ENCODE data around the gene C5orf58.
"Not testable (repeated sequence)": the region's sequence is repeated elsewhere in the genome, so short reads cannot be mapped to it uniquely, and the experiment has no call there.

The C5orf58 gene

DNA sequence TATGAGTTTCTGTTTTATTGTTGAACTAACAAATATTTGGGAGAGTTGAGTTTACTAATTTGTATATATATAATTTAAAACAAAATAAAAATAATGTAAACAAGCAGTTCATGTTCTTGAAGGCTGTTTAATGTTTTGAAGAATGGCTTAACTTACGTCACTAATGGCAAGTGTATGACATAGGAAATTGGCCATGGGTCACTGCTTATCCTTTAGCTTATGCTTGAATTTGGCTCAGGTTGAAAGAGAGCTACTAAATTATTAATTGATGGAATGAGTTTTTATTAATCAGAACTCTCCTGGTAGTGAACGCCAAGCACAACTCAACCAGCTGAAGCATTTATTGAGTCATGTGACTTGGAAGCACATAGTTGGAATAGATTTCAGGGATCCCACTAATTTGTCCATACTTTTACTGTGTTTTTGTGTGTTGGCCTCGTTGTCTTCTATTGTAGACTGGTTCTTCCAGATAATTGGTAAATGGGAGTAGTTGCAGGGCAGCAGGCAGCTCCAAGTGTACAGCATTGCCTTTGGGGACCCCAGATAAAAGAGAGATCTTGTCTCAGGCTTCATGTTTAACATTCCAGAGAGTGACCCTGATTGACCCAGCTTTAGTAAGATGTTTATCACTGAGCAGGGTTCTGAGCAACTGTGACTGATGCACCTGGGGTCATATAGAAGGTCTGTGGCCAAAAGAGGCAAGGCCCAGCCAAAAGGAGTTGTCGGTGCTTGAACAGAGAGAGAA is 13.5 kb downstream of the C5orf58 start:
- no peak overlapping the region for H3K4me3 ChIP-seq (ENCODE audit: low read depth, low read length)
- no peak overlapping the region for H2AFZ ChIP-seq (ENCODE audit: low read length, unreplicated experiment)
- H3K4me1 ChIP-seq (ENCODE audit: control insufficient read depth, insufficient read depth, low read length, unreplicated experiment), result peaks cover 6% of the 10 kb centered on the region
- H3K27ac ChIP-seq (ENCODE audit: low read depth, low read length), result no peak overlapping the region
- H3K36me3 ChIP-seq (ENCODE audit: insufficient read depth, low read length), result no peaks in the 10 kb centered on the region
- H3K79me2 ChIP-seq (ENCODE audit: control insufficient read depth, insufficient read depth, low read length, unreplicated experiment), result no peaks in the 10 kb centered on the region
- H3K27me3 ChIP-seq (ENCODE audit: insufficient read depth, low read length), result peaks cover 45% of the 10 kb centered on the region

DNA sequence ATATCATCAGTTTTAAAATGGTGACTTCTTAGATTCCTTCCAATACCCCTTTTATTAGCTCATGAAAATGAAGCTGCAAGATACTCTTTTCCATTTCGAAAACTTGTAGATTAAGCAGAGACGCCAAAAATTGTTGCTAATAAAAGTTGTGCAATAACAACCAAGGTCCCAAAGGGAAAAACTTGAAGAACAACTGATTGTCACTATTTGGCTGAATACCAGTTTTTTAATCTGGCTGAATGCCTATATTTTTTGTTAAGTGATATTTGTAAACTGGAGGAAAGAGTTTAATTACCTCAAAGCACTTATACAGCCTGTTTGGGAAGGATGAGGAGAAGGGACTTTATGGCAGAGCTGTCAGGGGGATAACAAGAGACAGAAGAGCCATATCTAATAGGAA is 14.6 kb downstream of the C5orf58 start:
- H3K27ac ChIP-seq (ENCODE audit: low read depth, low read length), result no peak overlapping the region
- H3K36me3 ChIP-seq (ENCODE audit: insufficient read depth, low read length), result no peaks in the 10 kb centered on the region
- no peak overlapping the region for H3K4me3 ChIP-seq (ENCODE audit: low read depth, low read length)
- peaks cover 55% of the 10 kb centered on the region for H3K27me3 ChIP-seq (ENCODE audit: insufficient read depth, low read length)
- peaks cover 6% of the 10 kb centered on the region for H3K4me1 ChIP-seq (ENCODE audit: control insufficient read depth, insufficient read depth, low read length, unreplicated experiment)
- H2AFZ ChIP-seq (ENCODE audit: low read length, unreplicated experiment), result no peak overlapping the region
- no peaks in the 10 kb centered on the region for H3K79me2 ChIP-seq (ENCODE audit: control insufficient read depth, insufficient read depth, low read length, unreplicated experiment)

DNA sequence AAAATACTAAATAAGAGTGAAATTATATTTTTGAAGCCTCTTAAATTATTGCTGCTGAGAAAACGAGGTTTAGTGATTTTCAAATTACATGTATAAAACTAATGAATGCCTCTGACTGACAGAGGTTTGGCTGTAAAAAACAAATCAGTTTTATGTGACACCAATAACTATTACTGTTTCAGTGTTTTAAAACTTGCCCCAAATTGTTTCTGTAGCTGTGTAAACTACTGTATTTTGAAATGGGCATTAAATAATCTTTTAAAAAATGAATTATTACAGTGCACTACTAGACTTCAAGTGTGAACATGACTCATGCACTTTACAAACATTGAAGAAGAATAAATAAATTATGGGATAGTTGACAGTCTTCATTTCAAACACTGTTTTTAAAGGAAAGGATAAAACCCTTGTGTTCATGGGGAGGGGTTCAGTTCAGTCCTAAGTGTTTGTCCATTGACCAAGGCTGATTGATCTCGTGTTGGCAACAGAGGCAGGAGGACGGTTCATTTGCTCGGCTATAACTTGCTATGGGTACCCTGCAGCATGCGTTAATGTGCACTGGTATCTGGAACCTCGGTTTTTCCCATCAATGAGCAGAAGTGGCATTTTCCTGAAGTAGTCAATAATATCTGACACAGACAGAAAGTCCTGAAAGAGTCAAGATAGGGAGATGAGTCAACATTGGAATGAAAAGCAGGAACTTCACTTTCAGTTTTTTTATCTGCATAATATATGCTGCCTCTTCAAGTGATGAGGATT is 15.6 kb downstream of the C5orf58 start:
- Histone ChIP-seq H3K36me3 (ENCODE audit: insufficient read depth, low read length) (no peaks in the 10 kb centered on the region), H3K27ac (ENCODE audit: low read depth, low read length) (no peak overlapping the region), H3K4me3 (ENCODE audit: low read depth, low read length) (no peak overlapping the region), H3K79me2 (ENCODE audit: control insufficient read depth, insufficient read depth, low read length, unreplicated experiment) (no peaks in the 10 kb centered on the region), H3K4me1 (ENCODE audit: control insufficient read depth, insufficient read depth, low read length, unreplicated experiment) (peaks cover 6% of the 10 kb centered on the region), H2AFZ (ENCODE audit: low read length, unreplicated experiment) (no peak overlapping the region), H3K27me3 (ENCODE audit: insufficient read depth, low read length) (peaks cover 65% of the 10 kb centered on the region)

DNA sequence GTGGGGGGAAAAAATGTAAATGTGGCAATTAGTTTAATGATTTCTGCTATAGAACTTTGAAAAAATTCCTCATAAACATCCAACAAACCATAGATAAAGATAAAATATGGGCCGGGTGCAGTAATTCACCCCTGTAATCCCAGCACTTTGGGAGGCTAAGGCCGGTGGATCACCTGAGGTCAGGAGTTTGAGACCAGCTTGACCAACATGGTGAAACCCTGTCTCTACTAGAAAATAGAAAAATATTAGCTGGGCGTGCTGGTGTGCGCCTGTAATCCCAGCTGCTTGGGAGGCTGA is 16.1 kb downstream of the C5orf58 start:
- H3K79me2 ChIP-seq (ENCODE audit: control insufficient read depth, insufficient read depth, low read length, unreplicated experiment); H3K4me3 ChIP-seq (ENCODE audit: low read depth, low read length); H3K4me1 ChIP-seq (ENCODE audit: control insufficient read depth, insufficient read depth, low read length, unreplicated experiment); H3K36me3 ChIP-seq (ENCODE audit: insufficient read depth, low read length); H3K27ac ChIP-seq (ENCODE audit: low read depth, low read length); H2AFZ ChIP-seq (ENCODE audit: low read length, unreplicated experiment): not testable (repeated sequence)
- peaks cover 70% of the 10 kb centered on the region for H3K27me3 ChIP-seq (ENCODE audit: insufficient read depth, low read length)

DNA sequence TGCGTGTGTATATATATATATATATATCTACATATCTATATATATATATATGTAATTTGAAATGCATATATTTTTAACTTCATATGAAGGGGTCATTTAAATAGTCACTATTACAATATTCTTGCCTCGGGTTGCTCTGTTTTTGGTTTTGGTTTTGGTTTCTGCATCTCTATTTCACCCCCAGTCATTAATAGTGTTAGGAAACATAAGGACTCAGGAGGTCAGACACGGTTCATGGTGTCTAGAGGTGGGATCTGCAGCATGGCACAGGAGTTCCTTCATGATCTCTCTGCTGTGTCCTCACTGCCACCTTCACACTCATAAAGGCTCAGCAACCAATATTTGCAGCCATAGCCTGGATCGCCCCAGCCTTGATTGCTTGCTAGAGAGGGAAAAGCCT is 16.6 kb downstream of the C5orf58 start:
- peaks cover 75% of the 10 kb centered on the region for H3K27me3 ChIP-seq (ENCODE audit: insufficient read depth, low read length)
- no peaks in the 10 kb centered on the region for H3K36me3 ChIP-seq (ENCODE audit: insufficient read depth, low read length)
- H3K4me3 ChIP-seq (ENCODE audit: low read depth, low read length), result no peak overlapping the region
- no peaks in the 10 kb centered on the region for H3K79me2 ChIP-seq (ENCODE audit: control insufficient read depth, insufficient read depth, low read length, unreplicated experiment)
- no peak overlapping the region for H2AFZ ChIP-seq (ENCODE audit: low read length, unreplicated experiment)
- H3K27ac ChIP-seq (ENCODE audit: low read depth, low read length), result no peak overlapping the region
- H3K4me1 ChIP-seq (ENCODE audit: control insufficient read depth, insufficient read depth, low read length, unreplicated experiment), result peaks cover 6% of the 10 kb centered on the region

DNA sequence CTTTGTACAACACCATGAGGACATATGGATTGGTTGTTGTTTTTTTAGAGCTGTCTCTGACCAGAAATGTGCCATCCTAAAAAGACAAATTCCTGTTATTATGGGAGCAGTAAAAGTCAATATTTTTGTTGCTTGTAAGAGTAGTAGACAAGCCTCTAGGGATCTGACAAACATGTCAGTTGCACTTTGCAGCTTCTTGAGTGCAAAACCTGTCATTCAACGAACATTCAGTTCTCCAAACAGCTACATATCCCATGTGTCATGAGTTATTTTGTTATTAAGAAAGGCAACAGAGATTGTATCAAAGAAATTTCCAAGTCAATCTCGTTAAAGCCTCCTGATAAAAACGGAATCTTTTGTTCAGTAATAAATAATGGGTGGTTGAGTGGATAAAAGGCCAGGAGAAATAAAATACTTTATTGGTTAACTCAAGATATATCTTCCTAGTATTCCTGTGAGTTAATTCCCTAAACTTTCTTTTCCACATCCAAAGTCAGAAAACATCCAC is 18.1 kb downstream of the C5orf58 start:
- H3K4me1 ChIP-seq (ENCODE audit: control insufficient read depth, insufficient read depth, low read length, unreplicated experiment), result peaks cover 6% of the 10 kb centered on the region
- H3K27ac ChIP-seq (ENCODE audit: low read depth, low read length), result no peak overlapping the region
- no peaks in the 10 kb centered on the region for H3K79me2 ChIP-seq (ENCODE audit: control insufficient read depth, insufficient read depth, low read length, unreplicated experiment)
- no peak overlapping the region for H2AFZ ChIP-seq (ENCODE audit: low read length, unreplicated experiment)
- H3K27me3 ChIP-seq (ENCODE audit: insufficient read depth, low read length), result peaks cover 86% of the 10 kb centered on the region
- no peaks in the 10 kb centered on the region for H3K36me3 ChIP-seq (ENCODE audit: insufficient read depth, low read length)
- no peak overlapping the region for H3K4me3 ChIP-seq (ENCODE audit: low read depth, low read length)

DNA sequence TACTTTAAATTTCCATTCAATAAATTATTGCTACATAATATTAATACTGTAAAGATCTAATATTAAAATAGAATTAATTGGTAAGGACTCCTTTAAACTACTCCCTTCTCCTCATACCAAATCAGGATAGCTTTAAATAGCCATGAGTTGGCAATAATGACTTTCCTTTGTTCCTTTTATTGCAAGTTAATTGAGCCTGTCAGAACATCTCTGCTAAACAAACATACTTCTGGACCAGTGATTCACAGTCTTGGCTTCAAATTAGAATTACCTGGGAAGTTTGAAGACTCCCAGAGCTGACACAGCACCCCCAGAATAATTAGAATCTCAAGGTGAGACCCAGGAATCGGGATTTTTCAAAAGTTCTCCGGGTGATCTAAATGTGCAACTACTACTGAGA is 18.7 kb downstream of the C5orf58 start:
- Histone ChIP-seq H3K79me2 (ENCODE audit: control insufficient read depth, insufficient read depth, low read length, unreplicated experiment) (no peaks in the 10 kb centered on the region), H3K27me3 (ENCODE audit: insufficient read depth, low read length) (peaks cover 91% of the 10 kb centered on the region), H3K36me3 (ENCODE audit: insufficient read depth, low read length) (no peaks in the 10 kb centered on the region), H3K4me1 (ENCODE audit: control insufficient read depth, insufficient read depth, low read length, unreplicated experiment) (peaks cover 6% of the 10 kb centered on the region), H2AFZ (ENCODE audit: low read length, unreplicated experiment) (no peak overlapping the region), H3K4me3 (ENCODE audit: low read depth, low read length) (no peak overlapping the region), H3K27ac (ENCODE audit: low read depth, low read length) (no peak overlapping the region)

DNA sequence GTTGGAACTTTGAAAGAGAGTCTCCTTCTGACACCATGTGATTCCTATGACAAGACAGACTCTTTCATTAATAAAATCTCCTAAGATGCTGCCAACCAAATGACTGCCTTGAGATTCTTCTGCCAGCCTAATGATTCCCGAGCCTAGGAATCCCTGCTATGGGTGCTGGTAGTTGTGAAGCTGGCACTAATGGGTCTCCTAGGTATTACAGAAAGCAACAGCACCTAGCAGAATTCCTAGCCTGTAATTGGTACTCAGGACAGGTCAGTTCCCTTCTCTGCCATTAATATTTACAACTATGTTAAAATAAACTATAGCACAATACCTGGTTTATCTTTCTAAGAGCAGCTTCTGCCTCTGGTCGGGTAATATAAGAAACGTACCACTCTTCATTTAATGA is 19.3 kb downstream of the C5orf58 start:
- Histone ChIP-seq H3K36me3 (ENCODE audit: insufficient read depth, low read length) (no peaks in the 10 kb centered on the region), H3K79me2 (ENCODE audit: control insufficient read depth, insufficient read depth, low read length, unreplicated experiment) (no peaks in the 10 kb centered on the region), H3K27me3 (ENCODE audit: insufficient read depth, low read length) (peaks cover 93% of the 10 kb centered on the region), H2AFZ (ENCODE audit: low read length, unreplicated experiment) (no peak overlapping the region), H3K4me1 (ENCODE audit: control insufficient read depth, insufficient read depth, low read length, unreplicated experiment) (peaks cover 6% of the 10 kb centered on the region), H3K4me3 (ENCODE audit: low read depth, low read length) (no peak overlapping the region), H3K27ac (ENCODE audit: low read depth, low read length) (no peak overlapping the region)

DNA sequence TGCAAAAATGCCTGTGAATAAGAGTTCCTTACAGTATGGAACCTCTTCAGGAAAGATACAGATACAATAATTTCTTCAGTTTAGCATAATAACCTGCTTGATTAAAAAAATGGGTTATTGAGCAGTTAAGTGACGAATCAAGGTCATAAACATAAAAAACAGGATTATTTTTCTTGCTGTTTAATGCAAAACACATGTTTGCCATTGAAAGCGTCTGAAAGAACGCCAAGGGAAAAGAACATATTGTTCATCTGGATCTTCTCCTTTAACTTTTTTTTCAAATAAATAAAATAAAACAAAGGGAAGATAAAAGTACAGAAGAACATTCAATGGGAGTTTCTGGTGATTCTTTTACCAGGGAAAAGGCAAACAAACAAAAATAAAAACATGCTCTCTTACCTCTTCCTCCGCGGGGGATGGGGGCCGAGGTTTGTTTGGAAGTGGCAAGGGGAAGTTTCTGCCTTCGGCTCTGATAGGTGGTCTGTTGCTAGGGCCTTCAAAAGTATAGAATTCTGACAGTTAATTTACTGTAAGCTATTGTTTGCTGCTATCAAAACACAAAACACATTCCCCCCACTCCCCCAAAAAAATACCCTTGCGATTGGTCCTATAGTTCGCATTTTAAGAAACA is 20.1 kb downstream of the C5orf58 start:
- peaks cover 6% of the 10 kb centered on the region for H3K4me1 ChIP-seq (ENCODE audit: control insufficient read depth, insufficient read depth, low read length, unreplicated experiment)
- H3K27me3 ChIP-seq (ENCODE audit: insufficient read depth, low read length), result peaks cover 93% of the 10 kb centered on the region

DNA sequence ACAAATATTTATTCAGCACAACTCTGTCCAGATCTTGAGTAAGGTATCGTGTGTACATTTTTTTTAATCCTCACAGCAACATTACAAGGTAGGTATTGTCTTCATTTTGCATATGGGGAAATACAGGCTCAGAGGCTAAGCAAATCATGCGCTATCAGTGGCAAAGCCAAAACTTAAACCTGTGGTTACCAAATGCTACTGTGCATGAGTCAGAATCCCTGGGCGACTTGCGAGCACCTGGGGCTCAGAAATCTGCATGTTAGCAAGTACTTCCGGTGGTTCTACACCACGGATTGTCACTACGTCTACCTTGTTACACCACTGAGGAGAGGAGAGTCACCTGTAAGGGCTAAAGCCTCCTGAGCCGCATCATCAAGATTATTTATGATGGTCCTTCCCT is 21.3 kb downstream of the C5orf58 start:
- Histone ChIP-seq H3K4me1 (ENCODE audit: control insufficient read depth, insufficient read depth, low read length, unreplicated experiment) (no peaks in the 10 kb centered on the region), H3K79me2 (ENCODE audit: control insufficient read depth, insufficient read depth, low read length, unreplicated experiment) (no peaks in the 10 kb centered on the region), H2AFZ (ENCODE audit: low read length, unreplicated experiment) (no peak overlapping the region), H3K27me3 (ENCODE audit: insufficient read depth, low read length) (peaks cover 96% of the 10 kb centered on the region), H3K27ac (ENCODE audit: low read depth, low read length) (no peak overlapping the region), H3K36me3 (ENCODE audit: insufficient read depth, low read length) (no peaks in the 10 kb centered on the region), H3K4me3 (ENCODE audit: low read depth, low read length) (no peak overlapping the region)

More for the DNA sequence above, 20.1 kb downstream of the C5orf58 start:
- H3K79me2 ChIP-seq (ENCODE audit: control insufficient read depth, insufficient read depth, low read length, unreplicated experiment), result no peaks in the 10 kb centered on the region
- no peak overlapping the region for H2AFZ ChIP-seq (ENCODE audit: low read length, unreplicated experiment)
- H3K36me3 ChIP-seq (ENCODE audit: insufficient read depth, low read length), result no peaks in the 10 kb centered on the region
- no peak overlapping the region for H3K27ac ChIP-seq (ENCODE audit: low read depth, low read length)
- H3K4me3 ChIP-seq (ENCODE audit: low read depth, low read length), result no peak overlapping the region

All from ACC112 (cell line).